MCF 10A (cell line): ENCODE data around the gene MARVELD3. TPM values are rescaled to one million over a fixed set of nuclear protein-coding genes. Genes with fewer than 3 reads are reported as not detected.

ENCODE experiments used
- BruUV-seq: library from RNA; stranded (reverse); fragments of 400-500 nt; replicated peaks from 2 replicates; lab custom pipeline; 2021; lab: Mats Ljungman, UMichigan
- CTCF ChIA-PET: fragments of 300-600 bp; sonication (Branson Sonifier 250); formaldehyde crosslinking; extraction: SDS; loops from one replicate; lab custom pipeline; 2021; ENCODE audit warnings: antibody characterized with exemption, inconsistent platforms; lab: Yijun Ruan, JAX
- POLR2A ChIA-PET: fragments of 300-600, 350-650 bp; sonication (Branson Sonifier 250); formaldehyde crosslinking; extraction: SDS; loops from one replicate; lab custom pipeline; 2020; ENCODE audit warnings: antibody characterized with exemption, inconsistent platforms; lab: Yijun Ruan, JAX
- DNase-seq: peaks from one replicate; pipeline ENCODE4 v3.0.0-alpha.2; 2018; ENCODE audit not compliant: unreplicated experiment
- H3K27ac Mint-ChIP-seq: one replicate; pipeline ENCODE4 v1.8.0; 2022; ENCODE audit warnings: mild to moderate bottlenecking, low read depth, mixed read lengths; ENCODE audit not compliant: unreplicated experiment
- H3K27me3 Mint-ChIP-seq: one replicate; pipeline ENCODE4 v1.8.0; 2022; ENCODE audit warnings: mixed read lengths; ENCODE audit not compliant: insufficient read depth, unreplicated experiment
- H3K36me3 Mint-ChIP-seq: one replicate; pipeline ENCODE4 v1.8.0; 2022; ENCODE audit warnings: mild to moderate bottlenecking, moderate library complexity, mixed read lengths; ENCODE audit not compliant: insufficient read depth, unreplicated experiment
- H3K4me1 Mint-ChIP-seq: one replicate; pipeline ENCODE4 v1.8.0; 2022; ENCODE audit warnings: mixed read lengths; ENCODE audit not compliant: insufficient read depth, unreplicated experiment
- H3K4me3 Mint-ChIP-seq: one replicate; pipeline ENCODE4 v1.8.0; 2022; ENCODE audit warnings: mild to moderate bottlenecking, moderate library complexity, mixed read lengths; ENCODE audit not compliant: unreplicated experiment
- H3K9me3 Mint-ChIP-seq: one replicate; pipeline ENCODE4 v1.8.0; 2022; ENCODE audit warnings: mixed read lengths; ENCODE audit not compliant: unreplicated experiment
- CTCF ChIP-seq: fragments of 200-600 bp; IDR thresholded peaks from one replicate; pipeline ENCODE4 v1.8.0; 2022; ENCODE audit warnings: antibody characterized with exemption, mild to moderate bottlenecking; ENCODE audit not compliant: unreplicated experiment
- intact Hi-C: fragments of 100-400 bp; cut with micrococcal nuclease; formaldehyde crosslinking; loops from 2 replicates; pipeline ENCODE4 v1.14.1; 2022
- total RNA-seq: library from RNA; stranded (reverse); gene quantifications from 2 replicates; pipeline ENCODE4 v1.2.3, GENCODE V29; 2022

The MARVELD3 gene
- total RNA-seq, 1 experiment from 2014 or later: 1.3 TPM

GRCh38 chr16:71672125-71672524 lies 46.1 kb downstream of the MARVELD3 start:
- H3K27ac Mint-ChIP-seq: no peak overlapping the region
- no peaks in the 10 kb centered on the region for H3K27me3 Mint-ChIP-seq
- intact Hi-C loops: no loop called here
- CTCF ChIA-PET: interaction anchor here (0.7 kb wide), 1 partner anchor 8 kb away, joined by 3 read pairs; no protein-coding TSS in a partner anchor
- no peak for TF ChIP-seq CTCF
- H3K36me3 Mint-ChIP-seq: peaks cover 44% of the 10 kb centered on the region
- no peak for DNase-seq
- H3K4me3 Mint-ChIP-seq: no peak overlapping the region
- no peaks in the 10 kb centered on the region for H3K4me1 Mint-ChIP-seq
- POLR2A ChIA-PET: no interaction called here
- no TSS peak for BruUV-seq
- H3K9me3 Mint-ChIP-seq: no peaks in the 10 kb centered on the region

- H3K4me1 Mint-ChIP-seq: no peaks in the 10 kb centered on the region
- no TSS peak for BruUV-seq
- ChIA-PET CTCF (interaction anchor here (0.7 kb wide), 1 partner anchor 9 kb away, joined by 3 read pairs; no protein-coding TSS in a partner anchor), POLR2A (no interaction called here)
- no peaks in the 10 kb centered on the region for H3K27me3 Mint-ChIP-seq
- TF ChIP-seq CTCF: no peak
- no peak overlapping the region for H3K4me3 Mint-ChIP-seq
- peaks cover 43% of the 10 kb centered on the region for H3K36me3 Mint-ChIP-seq
- H3K27ac Mint-ChIP-seq: no peak overlapping the region
- DNase-seq: no peak
- intact Hi-C loops: no loop called here
- no peaks in the 10 kb centered on the region for H3K9me3 Mint-ChIP-seq
These were observed 47.0 kb downstream of the MARVELD3 start for GRCh38 chr16:71672803-71673581.

GRCh38 chr16:71673582-71673973 lies 47.6 kb downstream of the MARVELD3 start:
- Mint-ChIP-seq H3K27me3 (no peaks in the 10 kb centered on the region), H3K27ac (no peak overlapping the region), H3K9me3 (no peaks in the 10 kb centered on the region), H3K4me1 (no peaks in the 10 kb centered on the region), H3K36me3 (peaks cover 44% of the 10 kb centered on the region), H3K4me3 (no peak overlapping the region)
- ChIA-PET CTCF (no interaction called here), POLR2A (interaction anchor here (0.7 kb wide), 1 partner anchor 147 kb away, joined by 3 read pairs; no protein-coding TSS in a partner anchor)
- no peak for TF ChIP-seq CTCF
- intact Hi-C loops: no loop called here
- no TSS peak for BruUV-seq
- DNase-seq: no peak

GRCh38 chr16:71674229-71674628 lies 48.2 kb downstream of the MARVELD3 start:
- no peak overlapping the region for H3K27ac Mint-ChIP-seq
- intact Hi-C loops: no loop called here
- H3K4me3 Mint-ChIP-seq: no peak overlapping the region
- H3K36me3 Mint-ChIP-seq: peaks cover 46% of the 10 kb centered on the region
- no peaks in the 10 kb centered on the region for H3K9me3 Mint-ChIP-seq
- no peaks in the 10 kb centered on the region for H3K27me3 Mint-ChIP-seq
- CTCF ChIA-PET: no interaction called here
- no peak for DNase-seq
- no TSS peak for BruUV-seq
- H3K4me1 Mint-ChIP-seq: no peaks in the 10 kb centered on the region
- no peak for TF ChIP-seq CTCF
- POLR2A ChIA-PET: interaction anchor here (0.7 kb wide), 1 partner anchor 147 kb away, joined by 3 read pairs; no protein-coding TSS in a partner anchor
